GM18868 (cell line): ENCODE data around the gene PBX4.
"Not testable (repeated sequence)": the region's sequence is repeated elsewhere in the genome, so short reads cannot be mapped to it uniquely, and the experiment has no call there.

Experiments used
- ATAC-seq: cut with Tn5 transposase; IDR thresholded peaks from one replicate; pipeline ENCODE4 v1.9.1; 2021; ENCODE audit warnings: mild to moderate bottlenecking, moderate library complexity; ENCODE audit not compliant: unreplicated experiment

PBX4 gene

GRCh38 chr19:19618219-19619051, at the start of gene PBX4:
Gene PBX4, minus strand, starts transcription at chr19:19618687. Its CDS starts 58 bp downstream, at chr19:19618629.
- ATAC-seq: peak; percentile 99

GRCh38 chr19:19665420-19665948, 47.0 kb upstream of the PBX4 start:
- not testable (repeated sequence) for ATAC-seq

- peak; percentile 74 for ATAC-seq
Measured at GRCh38 chr19:19663256-19664120, 45.0 kb upstream of the PBX4 start, which contains the start of gene ATP13A1. Gene ATP13A1, minus strand, starts transcription at chr19:19663676. Its CDS starts 10 bp downstream, at chr19:19663666.

GRCh38 chr19:19662871-19663255, 44.4 kb upstream of the PBX4 start:
- ATAC-seq: no peak

- no peak for ATAC-seq
Measured at GRCh38 chr19:19662344-19662743, 43.9 kb upstream of the PBX4 start.

- ATAC-seq: peak; percentile 47
Measured at GRCh38 chr19:19661675-19662251, 43.3 kb upstream of the PBX4 start.

GRCh38 chr19:19661141-19661674, 42.7 kb upstream of the PBX4 start:
- no peak for ATAC-seq

- ATAC-seq: no peak
Measured at GRCh38 chr19:19659646-19660245, 41.3 kb upstream of the PBX4 start.

- no peak for ATAC-seq
Measured at GRCh38 chr19:19657397-19657783, 38.9 kb upstream of the PBX4 start.

- ATAC-seq: no peak
Measured at GRCh38 chr19:19656451-19657396, 38.2 kb upstream of the PBX4 start.

GRCh38 chr19:19655641-19656343, 37.3 kb upstream of the PBX4 start:
- ATAC-seq: no peak

- ATAC-seq: no peak
Measured at GRCh38 chr19:19655051-19655594, 36.6 kb upstream of the PBX4 start.

- ATAC-seq: no peak
Measured at GRCh38 chr19:19654441-19654840, 36.0 kb upstream of the PBX4 start.

- ATAC-seq: no peak
Measured at GRCh38 chr19:19653597-19654147, 35.2 kb upstream of the PBX4 start.

- ATAC-seq: no peak
Measured at GRCh38 chr19:19652482-19653295, 34.2 kb upstream of the PBX4 start.

GRCh38 chr19:19651076-19651475, 32.6 kb upstream of the PBX4 start:
- ATAC-seq: no peak

GRCh38 chr19:19650331-19650730, 31.8 kb upstream of the PBX4 start:
- no peak for ATAC-seq
